Measurements from ENCODE around the gene TMEM192.
"Not testable (repeated sequence)": the region's sequence is repeated elsewhere in the genome, so short reads cannot be mapped to it uniquely, and the experiment has no call there.

The TMEM192 gene

GRCh38 chr4:165077034-165077578 is 35.6 kb downstream of the TMEM192 start:
- Histone ChIP-seq H3K27ac (ENCODE audit: insufficient read depth in 1 of 2, low read depth in 1 of 2, low read length in 2 of 2, poor library complexity in 1 of 2, severe bottlenecking in 2 of 2) (no peak overlapping the region), H3K4me3 (ENCODE audit: control insufficient read depth in 1 of 7, extremely low read depth in 1 of 7, insufficient read depth in 4 of 7, low read depth in 2 of 7, low read length in 6 of 7) (no peak overlapping the region), H3K36me3 (ENCODE audit: control insufficient read depth in 4 of 4, insufficient read depth in 4 of 4, low read length in 3 of 4) (peaks cover 0 to 18% (median 11%) of the 10 kb centered on the region in 4 experiments), H3K4me1 (ENCODE audit: control extremely low read depth in 1 of 4, control insufficient read depth in 4 of 4, insufficient read depth in 4 of 4, low read length in 3 of 4) (peaks cover 0 to 2% (median 0%) of the 10 kb centered on the region in 4 experiments), H3K9me3 (ENCODE audit: control extremely low read depth in 1 of 5, control insufficient read depth in 4 of 5, insufficient read depth in 2 of 5, low read depth in 1 of 5, low read length in 4 of 5) (no peaks in the 10 kb centered on the region), H3K27me3 (replicated peaks in 2 of 5; ENCODE audit: control insufficient read depth in 4 of 5, insufficient read depth in 5 of 5, low read length in 4 of 5) (no peaks in the 10 kb centered on the region)
- 100% methylated on average over 2 of the region's 5 CpGs for WGBS (ENCODE audit: insufficient coverage)
- ChIA-PET POLR2A (no interaction called here), CTCF (no interaction called here)
- DNase-seq: no peak

- CTCF ChIA-PET; H3K4me3 ChIP-seq (ENCODE audit: control insufficient read depth in 1 of 7, extremely low read depth in 1 of 7, insufficient read depth in 4 of 7, low read depth in 2 of 7, low read length in 6 of 7): not testable (repeated sequence)
Measured at GRCh38 chr4:165073346-165073745, 39.3 kb downstream of the TMEM192 start.

GRCh38 chr4:165070560-165070959 is 42.1 kb downstream of the TMEM192 start:
- no peaks in the 10 kb centered on the region for H3K9me3 ChIP-seq (ENCODE audit: control extremely low read depth in 1 of 5, control insufficient read depth in 4 of 5, insufficient read depth in 2 of 5, low read depth in 1 of 5, low read length in 4 of 5)
- no CpG with 5 or more reads among the region's 1 CpG for WGBS (ENCODE audit: insufficient coverage)
- DNase-seq: no peak
- H3K4me1 ChIP-seq (ENCODE audit: control extremely low read depth in 1 of 4, control insufficient read depth in 4 of 4, insufficient read depth in 4 of 4, low read length in 3 of 4): no peaks in the 10 kb centered on the region
- H3K27ac ChIP-seq (ENCODE audit: insufficient read depth in 1 of 2, low read depth in 1 of 2, low read length in 2 of 2, poor library complexity in 1 of 2, severe bottlenecking in 2 of 2): no peak overlapping the region
- ChIA-PET POLR2A (no interaction called here), CTCF (no interaction called here)
- H3K36me3 ChIP-seq (ENCODE audit: control insufficient read depth in 4 of 4, insufficient read depth in 4 of 4, low read length in 3 of 4): no peaks in the 10 kb centered on the region
- H3K27me3 ChIP-seq (replicated peaks in 2 of 5; ENCODE audit: control insufficient read depth in 4 of 5, insufficient read depth in 5 of 5, low read length in 4 of 5): no peaks in the 10 kb centered on the region
- no peak overlapping the region for H3K4me3 ChIP-seq (ENCODE audit: control insufficient read depth in 1 of 7, extremely low read depth in 1 of 7, insufficient read depth in 4 of 7, low read depth in 2 of 7, low read length in 6 of 7)

More at GRCh38 chr4:165073346-165073745, 39.3 kb downstream of the TMEM192 start:
- H3K4me1 ChIP-seq (ENCODE audit: control extremely low read depth in 1 of 4, control insufficient read depth in 4 of 4, insufficient read depth in 4 of 4, low read length in 3 of 4); DNase-seq; POLR2A ChIA-PET; H3K36me3 ChIP-seq (ENCODE audit: control insufficient read depth in 4 of 4, insufficient read depth in 4 of 4, low read length in 3 of 4); H3K9me3 ChIP-seq (ENCODE audit: control extremely low read depth in 1 of 5, control insufficient read depth in 4 of 5, insufficient read depth in 2 of 5, low read depth in 1 of 5, low read length in 4 of 5); H3K27me3 ChIP-seq (replicated peaks in 2 of 5; ENCODE audit: control insufficient read depth in 4 of 5, insufficient read depth in 5 of 5, low read length in 4 of 5); H3K27ac ChIP-seq (ENCODE audit: insufficient read depth in 1 of 2, low read depth in 1 of 2, low read length in 2 of 2, poor library complexity in 1 of 2, severe bottlenecking in 2 of 2): not testable (repeated sequence)
- 95% methylated on average over 4 of the region's 11 CpGs for WGBS (ENCODE audit: insufficient coverage)

GRCh38 chr4:165060938-165061337 is 51.7 kb downstream of the TMEM192 start:
- no peak overlapping the region for H3K27ac ChIP-seq (ENCODE audit: insufficient read depth in 1 of 2, low read depth in 1 of 2, low read length in 2 of 2, poor library complexity in 1 of 2, severe bottlenecking in 2 of 2)
- no peaks in the 10 kb centered on the region for H3K4me1 ChIP-seq (ENCODE audit: control extremely low read depth in 1 of 4, control insufficient read depth in 4 of 4, insufficient read depth in 4 of 4, low read length in 3 of 4)
- no peak for DNase-seq
- H3K27me3 ChIP-seq (replicated peaks in 2 of 5; ENCODE audit: control insufficient read depth in 4 of 5, insufficient read depth in 5 of 5, low read length in 4 of 5): no peaks in the 10 kb centered on the region
- H3K9me3 ChIP-seq (ENCODE audit: control extremely low read depth in 1 of 5, control insufficient read depth in 4 of 5, insufficient read depth in 2 of 5, low read depth in 1 of 5, low read length in 4 of 5): no peaks in the 10 kb centered on the region
- CTCF ChIA-PET: no interaction called here
- POLR2A ChIA-PET: no interaction called here
- no CpG with 5 or more reads among the region's 1 CpG for WGBS (ENCODE audit: insufficient coverage)
- H3K36me3 ChIP-seq (ENCODE audit: control insufficient read depth in 4 of 4, insufficient read depth in 4 of 4, low read length in 3 of 4): no peaks in the 10 kb centered on the region
- H3K4me3 ChIP-seq (ENCODE audit: control insufficient read depth in 1 of 7, extremely low read depth in 1 of 7, insufficient read depth in 4 of 7, low read depth in 2 of 7, low read length in 6 of 7): no peak overlapping the region

GRCh38 chr4:165059386-165059785 is 53.3 kb downstream of the TMEM192 start:
- no peak for DNase-seq
- H3K36me3 ChIP-seq (ENCODE audit: control insufficient read depth in 4 of 4, insufficient read depth in 4 of 4, low read length in 3 of 4): no peaks in the 10 kb centered on the region
- H3K27ac ChIP-seq (ENCODE audit: insufficient read depth in 1 of 2, low read depth in 1 of 2, low read length in 2 of 2, poor library complexity in 1 of 2, severe bottlenecking in 2 of 2): no peak overlapping the region
- no peaks in the 10 kb centered on the region for H3K4me1 ChIP-seq (ENCODE audit: control extremely low read depth in 1 of 4, control insufficient read depth in 4 of 4, insufficient read depth in 4 of 4, low read length in 3 of 4)
- CTCF ChIA-PET: no interaction called here
- no peak overlapping the region for H3K4me3 ChIP-seq (ENCODE audit: control insufficient read depth in 1 of 7, extremely low read depth in 1 of 7, insufficient read depth in 4 of 7, low read depth in 2 of 7, low read length in 6 of 7)
- H3K27me3 ChIP-seq (replicated peaks in 2 of 5; ENCODE audit: control insufficient read depth in 4 of 5, insufficient read depth in 5 of 5, low read length in 4 of 5): no peaks in the 10 kb centered on the region
- 86% methylated on average over 4 of the region's 4 CpGs for whole genome bisulfite sequencing (ENCODE audit: insufficient coverage)
- H3K9me3 ChIP-seq (ENCODE audit: control extremely low read depth in 1 of 5, control insufficient read depth in 4 of 5, insufficient read depth in 2 of 5, low read depth in 1 of 5, low read length in 4 of 5): no peaks in the 10 kb centered on the region
- POLR2A ChIA-PET: no interaction called here

- Histone ChIP-seq H3K9me3 (ENCODE audit: control extremely low read depth in 1 of 5, control insufficient read depth in 4 of 5, insufficient read depth in 2 of 5, low read depth in 1 of 5, low read length in 4 of 5) (no peaks in the 10 kb centered on the region), H3K36me3 (ENCODE audit: control insufficient read depth in 4 of 4, insufficient read depth in 4 of 4, low read length in 3 of 4) (no peaks in the 10 kb centered on the region), H3K4me3 (ENCODE audit: control insufficient read depth in 1 of 7, extremely low read depth in 1 of 7, insufficient read depth in 4 of 7, low read depth in 2 of 7, low read length in 6 of 7) (no peak overlapping the region), H3K27ac (ENCODE audit: insufficient read depth in 1 of 2, low read depth in 1 of 2, low read length in 2 of 2, poor library complexity in 1 of 2, severe bottlenecking in 2 of 2) (no peak overlapping the region), H3K27me3 (replicated peaks in 2 of 5; ENCODE audit: control insufficient read depth in 4 of 5, insufficient read depth in 5 of 5, low read length in 4 of 5) (no peaks in the 10 kb centered on the region), H3K4me1 (ENCODE audit: control extremely low read depth in 1 of 4, control insufficient read depth in 4 of 4, insufficient read depth in 4 of 4, low read length in 3 of 4) (no peaks in the 10 kb centered on the region)
- CTCF ChIA-PET: no interaction called here
- no peak for DNase-seq
- WGBS (ENCODE audit: insufficient coverage): 100% methylated on average over 1 of the region's 2 CpGs
- POLR2A ChIA-PET: no interaction called here
Measured at GRCh38 chr4:165058666-165059065, 54.0 kb downstream of the TMEM192 start.

- WGBS (ENCODE audit: insufficient coverage): 99% methylated on average over 9 of the region's 9 CpGs
- H3K4me3 ChIP-seq (ENCODE audit: control insufficient read depth in 1 of 7, extremely low read depth in 1 of 7, insufficient read depth in 4 of 7, low read depth in 2 of 7, low read length in 6 of 7): no peak overlapping the region
- H3K27me3 ChIP-seq (replicated peaks in 2 of 5; ENCODE audit: control insufficient read depth in 4 of 5, insufficient read depth in 5 of 5, low read length in 4 of 5): no peaks in the 10 kb centered on the region
- ChIA-PET POLR2A (no interaction called here), CTCF (no interaction called here)
- no peaks in the 10 kb centered on the region for H3K9me3 ChIP-seq (ENCODE audit: control extremely low read depth in 1 of 5, control insufficient read depth in 4 of 5, insufficient read depth in 2 of 5, low read depth in 1 of 5, low read length in 4 of 5)
- H3K36me3 ChIP-seq (ENCODE audit: control insufficient read depth in 4 of 4, insufficient read depth in 4 of 4, low read length in 3 of 4): no peaks in the 10 kb centered on the region
- DNase-seq: no peak
- no peaks in the 10 kb centered on the region for H3K4me1 ChIP-seq (ENCODE audit: control extremely low read depth in 1 of 4, control insufficient read depth in 4 of 4, insufficient read depth in 4 of 4, low read length in 3 of 4)
- no peak overlapping the region for H3K27ac ChIP-seq (ENCODE audit: insufficient read depth in 1 of 2, low read depth in 1 of 2, low read length in 2 of 2, poor library complexity in 1 of 2, severe bottlenecking in 2 of 2)
Measured at GRCh38 chr4:165055601-165056000, 57.1 kb downstream of the TMEM192 start.

Data from common myeloid progenitor, CD34-positive (primary cell).